Liver (tissue), 3 donors: ENCODE data around the gene DMD.

Experiments
- CTCF ChIP-seq: fragments of 150-350 bp; IDR thresholded peaks from 2 replicates; pipeline ENCODE4 v1.5.1; 2017; ENCODE audit warnings: improper control_type of control experiment, low read depth, low read length; ENCODE audit not compliant: missing input control
- TAF1 ChIP-seq: conservative IDR thresholded peaks from 2 replicates; pipeline ENCODE4 v1.6.1; 2016; ENCODE audit warnings: antibody characterized with exemption, mild to moderate bottlenecking
- donor health status: healthy.
- donor health status: healthy.

DNA sequence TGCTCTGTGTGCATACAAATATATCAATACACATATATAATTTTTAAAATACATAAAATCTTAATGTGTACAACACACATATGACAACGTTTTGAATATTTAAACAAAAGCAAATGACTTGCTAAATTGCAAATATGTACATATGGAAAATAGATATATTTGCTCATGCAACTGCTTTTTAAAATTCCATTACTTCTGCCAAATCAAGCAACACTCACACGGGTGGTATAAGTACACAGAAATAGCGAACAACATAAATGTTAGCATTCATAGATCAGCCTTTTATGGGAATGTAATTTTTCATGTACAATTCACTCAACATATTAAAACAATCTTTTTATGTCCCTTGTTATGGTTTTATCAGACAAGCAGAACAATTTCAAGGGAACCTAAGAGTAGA is 116.3 kb downstream of the DMD start:
- no peak for TF ChIP-seq TAF1
- no peak for TF ChIP-seq CTCF
